Endodermal cell (in vitro differentiated cells): ENCODE results near the gene ELOVL7. TPM values are rescaled to one million over a fixed set of nuclear protein-coding genes. Genes with fewer than 3 reads are reported as not detected.

ENCODE experiments used
- DNase-seq: peaks from one replicate; pipeline ENCODE4 v3.0.0-alpha.2; 2017
- H3K27ac ChIP-seq: 2 replicates; pipeline ENCODE4 v1.5.1; 2013; ENCODE audit warnings: mild to moderate bottlenecking, low read depth, low read length, moderate library complexity
- H3K27me3 ChIP-seq: 2 replicates; pipeline ENCODE4 v1.6.1; 2013; ENCODE audit warnings: mild to moderate bottlenecking, low read length, moderate library complexity; ENCODE audit not compliant: insufficient read depth, control insufficient read depth, poor library complexity, severe bottlenecking
- H3K36me3 ChIP-seq: 2 replicates; pipeline ENCODE4 v1.7.0; 2013; ENCODE audit warnings: mild to moderate bottlenecking, low read length, moderate library complexity; ENCODE audit not compliant: control insufficient read depth, insufficient read depth
- H3K4me1 ChIP-seq: one replicate; pipeline ENCODE4 v1.7.0; 2013; ENCODE audit warnings: low read length; ENCODE audit not compliant: control insufficient read depth, insufficient read depth
- H3K4me3 ChIP-seq: 2 replicates; pipeline ENCODE4 v1.5.1; 2013; ENCODE audit warnings: mild to moderate bottlenecking, low read length, moderate library complexity
- H3K9ac ChIP-seq: 2 replicates; pipeline ENCODE4 v1.6.1; 2013; ENCODE audit warnings: mild to moderate bottlenecking, low read length, moderate library complexity; ENCODE audit not compliant: poor library complexity, severe bottlenecking; ENCODE audit errors: extremely low read depth
- H3K9me3 ChIP-seq: 2 replicates; pipeline ENCODE4 v1.6.1; 2013; ENCODE audit warnings: mild to moderate bottlenecking, low read length, moderate library complexity; ENCODE audit not compliant: control insufficient read depth
- H3K27ac Mint-ChIP-seq: 2 replicates; pipeline ENCODE4 v1.8.0; 2020; ENCODE audit warnings: mixed read lengths
- H3K27me3 Mint-ChIP-seq: 2 replicates; pipeline ENCODE4 v1.8.0; 2021; ENCODE audit warnings: mild to moderate bottlenecking, mixed read lengths; ENCODE audit not compliant: insufficient read depth
- H3K36me3 Mint-ChIP-seq: 2 replicates; pipeline ENCODE4 v1.8.0; 2020; ENCODE audit warnings: low read depth, mixed read lengths
- H3K4me1 Mint-ChIP-seq: 2 replicates; pipeline ENCODE4 v1.8.0; 2020; ENCODE audit warnings: mixed read lengths
- H3K4me3 Mint-ChIP-seq: 2 replicates; pipeline ENCODE4 v1.8.0; 2020; ENCODE audit warnings: mild to moderate bottlenecking, moderate library complexity, mixed read lengths
- H3K9me3 Mint-ChIP-seq: 2 replicates; pipeline ENCODE4 v1.8.0; 2020; ENCODE audit warnings: mild to moderate bottlenecking, mixed read lengths
- CTCF ChIP-seq: fragments of 200-600 bp; sonication (generic); conservative IDR thresholded peaks from 2 replicates; pipeline ENCODE4 v1.5.0; 2021; ENCODE audit warnings: antibody characterized with exemption, mild to moderate bottlenecking
- WGBS, 2 experiments: methylation state at CpG; one replicate each; pipeline versions ENCODE4 v1.1.5 to v1.1.7; 2013; ENCODE audit warnings: missing lambda C conversion rate in 2 of 2, mixed read lengths in 1 of 2; ENCODE audit not compliant: insufficient coverage in 1 of 2, insufficient read length in 1 of 2; 5-methylcytosine and 5-hydroxymethylcytosine counted together
- total RNA-seq, 2 donors: library from RNA; stranded (reverse); fragmentation: NEBNext Ultra II Directional in 1 of 2; extraction: Animal tissue kit (Norgen Biotek cat#: 25700) in 1 of 2; gene quantifications; 2 replicates in 1 of 2; 3 replicates in 1 of 2; pipeline ENCODE4 v1.2.1, GENCODE V29; 2021

The ELOVL7 gene
- total RNA-seq, 2 donors from 2014 or later = 3.5 to 6.5 TPM

GRCh38 chr5:60843386-60843935 is 608 bp downstream of the ELOVL7 start:
- peak overlapping the region; percentile 79 for H3K4me3 Mint-ChIP-seq
- H3K27me3 Mint-ChIP-seq = peaks cover 57% of the 10 kb centered on the region
- no peaks in the 10 kb centered on the region for H3K9me3 ChIP-seq

DNA sequence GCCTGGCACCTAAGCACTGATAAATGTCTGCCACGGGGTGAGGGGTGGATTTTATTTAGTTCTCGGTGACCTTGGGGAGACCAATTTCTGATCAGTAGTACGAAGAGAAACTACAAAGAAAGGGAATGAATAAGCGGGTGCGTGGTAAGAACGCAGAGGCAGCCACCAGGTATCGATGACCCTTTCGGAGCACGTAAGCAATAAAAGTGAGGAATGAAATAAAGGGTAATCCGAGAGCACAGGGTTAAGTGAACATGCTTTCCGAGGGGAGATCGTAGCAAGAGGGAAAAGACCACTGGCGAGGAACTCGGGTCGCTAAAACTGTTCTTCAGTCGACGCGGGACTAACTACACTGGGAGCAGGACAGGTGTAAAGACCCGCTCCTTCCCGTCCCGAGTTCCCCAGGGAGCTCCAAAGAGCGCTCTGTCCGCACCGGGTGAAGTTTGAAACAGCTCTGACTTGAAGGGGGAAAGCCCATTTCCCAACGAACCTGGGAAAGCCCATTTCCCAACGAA is 1.1 kb downstream of the ELOVL7 start:
- Mint-ChIP-seq H3K36me3 (no peaks in the 10 kb centered on the region), H3K27me3 (peaks cover 57% of the 10 kb centered on the region), H3K27ac (no peak overlapping the region), H3K4me1 (peaks cover 15% of the 10 kb centered on the region), H3K4me3 (peak overlapping the region; percentile 79), H3K9me3 (no peaks in the 10 kb centered on the region)
- peak; percentile 76 for DNase-seq
- H3K9me3 ChIP-seq = no peaks in the 10 kb centered on the region
- H3K27ac ChIP-seq = no peak overlapping the region
- H3K4me1 ChIP-seq = no peaks in the 10 kb centered on the region
- no peak for TF ChIP-seq CTCF
- H3K27me3 ChIP-seq = peaks cover 81% of the 10 kb centered on the region
- 1 to 3% methylated on average over 21 to 26 of the region's 26 CpGs for WGBS, 2 experiments
- H3K4me3 ChIP-seq = peak overlapping the region; percentile 77
- no peak overlapping the region for H3K9ac ChIP-seq
- no peaks in the 10 kb centered on the region for H3K36me3 ChIP-seq

More at GRCh38 chr5:60843386-60843935, 608 bp downstream of the ELOVL7 start:
- H3K4me1 ChIP-seq = no peaks in the 10 kb centered on the region
- Mint-ChIP-seq H3K27ac (no peak overlapping the region), H3K36me3 (no peaks in the 10 kb centered on the region), H3K4me1 (peaks cover 10% of the 10 kb centered on the region), H3K9me3 (no peaks in the 10 kb centered on the region)
- H3K27ac ChIP-seq = no peak overlapping the region
- no peaks in the 10 kb centered on the region for H3K36me3 ChIP-seq
- WGBS, 2 experiments = 0 to 2% methylated on average over 25 to 49 of the region's 49 CpGs
- no peak for TF ChIP-seq CTCF
- H3K9ac ChIP-seq = peak overlapping the region; percentile 59
- H3K4me3 ChIP-seq = peak overlapping the region; percentile 77
- peak; percentile 74 for DNase-seq
- peaks cover 82% of the 10 kb centered on the region for H3K27me3 ChIP-seq

DNA sequence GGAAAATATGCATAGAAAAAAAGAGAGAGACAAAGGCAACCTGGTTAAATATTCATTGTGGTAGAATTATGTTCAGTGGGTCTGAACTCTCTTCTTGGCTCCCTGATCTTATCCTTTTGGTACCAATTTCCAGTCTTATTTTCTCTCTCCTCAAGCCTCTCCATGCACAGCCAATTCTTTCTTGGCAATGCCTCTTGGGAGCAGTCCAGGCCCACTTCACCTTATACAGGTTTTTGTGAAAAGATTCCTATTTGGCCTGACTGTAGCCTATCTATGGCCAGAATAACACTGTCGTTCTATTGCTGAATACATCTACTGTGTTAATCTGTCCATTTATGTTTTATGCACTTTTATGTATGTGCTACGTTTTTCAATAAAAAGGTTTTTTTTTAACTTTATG is 2.7 kb downstream of the ELOVL7 start:
- TF ChIP-seq CTCF = no peak
- Histone ChIP-seq H3K36me3 (no peaks in the 10 kb centered on the region), H3K9me3 (no peaks in the 10 kb centered on the region), H3K4me1 (peaks cover 6% of the 10 kb centered on the region), H3K27me3 (peaks cover 68% of the 10 kb centered on the region), H3K27ac (no peak overlapping the region), H3K9ac (no peak overlapping the region), H3K4me3 (no peak overlapping the region)
- H3K27ac Mint-ChIP-seq = no peak overlapping the region
- 90 to 100% methylated on average over 1 to 2 of the region's 2 CpGs for WGBS, 2 experiments
- no peak for DNase-seq
- H3K4me1 Mint-ChIP-seq = peaks cover 27% of the 10 kb centered on the region
- H3K9me3 Mint-ChIP-seq = no peaks in the 10 kb centered on the region
- peaks cover 50% of the 10 kb centered on the region for H3K27me3 Mint-ChIP-seq
- no peaks in the 10 kb centered on the region for H3K36me3 Mint-ChIP-seq
- no peak overlapping the region for H3K4me3 Mint-ChIP-seq
